MCF 10A (cell line): Measurements from ENCODE around the gene SMIM43. TPM values are rescaled to one million over a fixed set of nuclear protein-coding genes. Genes with fewer than 3 reads are reported as not detected.

Experiments
- BruUV-seq: library from RNA; stranded (reverse); fragments of 400-500 nt; replicated peaks from 2 replicates; lab custom pipeline; 2021; lab: Mats Ljungman, UMichigan
- CTCF ChIA-PET: fragments of 300-600 bp; sonication (Branson Sonifier 250); formaldehyde crosslinking; extraction: SDS; loops from one replicate; lab custom pipeline; 2021; ENCODE audit warnings: antibody characterized with exemption, inconsistent platforms; lab: Yijun Ruan, JAX
- POLR2A ChIA-PET: fragments of 300-600, 350-650 bp; sonication (Branson Sonifier 250); formaldehyde crosslinking; extraction: SDS; loops from one replicate; lab custom pipeline; 2020; ENCODE audit warnings: antibody characterized with exemption, inconsistent platforms; lab: Yijun Ruan, JAX
- DNase-seq: peaks from one replicate; pipeline ENCODE4 v3.0.0-alpha.2; 2018; ENCODE audit not compliant: unreplicated experiment
- H3K27ac Mint-ChIP-seq: one replicate; pipeline ENCODE4 v1.8.0; 2022; ENCODE audit warnings: mild to moderate bottlenecking, low read depth, mixed read lengths; ENCODE audit not compliant: unreplicated experiment
- H3K27me3 Mint-ChIP-seq: one replicate; pipeline ENCODE4 v1.8.0; 2022; ENCODE audit warnings: mixed read lengths; ENCODE audit not compliant: insufficient read depth, unreplicated experiment
- H3K36me3 Mint-ChIP-seq: one replicate; pipeline ENCODE4 v1.8.0; 2022; ENCODE audit warnings: mild to moderate bottlenecking, moderate library complexity, mixed read lengths; ENCODE audit not compliant: insufficient read depth, unreplicated experiment
- H3K4me1 Mint-ChIP-seq: one replicate; pipeline ENCODE4 v1.8.0; 2022; ENCODE audit warnings: mixed read lengths; ENCODE audit not compliant: insufficient read depth, unreplicated experiment
- H3K4me3 Mint-ChIP-seq: one replicate; pipeline ENCODE4 v1.8.0; 2022; ENCODE audit warnings: mild to moderate bottlenecking, moderate library complexity, mixed read lengths; ENCODE audit not compliant: unreplicated experiment
- H3K9me3 Mint-ChIP-seq: one replicate; pipeline ENCODE4 v1.8.0; 2022; ENCODE audit warnings: mixed read lengths; ENCODE audit not compliant: unreplicated experiment
- CTCF ChIP-seq: fragments of 200-600 bp; IDR thresholded peaks from one replicate; pipeline ENCODE4 v1.8.0; 2022; ENCODE audit warnings: antibody characterized with exemption, mild to moderate bottlenecking; ENCODE audit not compliant: unreplicated experiment
- intact Hi-C: fragments of 100-400 bp; cut with micrococcal nuclease; formaldehyde crosslinking; loops from 2 replicates; pipeline ENCODE4 v1.14.1; 2022
- total RNA-seq: library from RNA; stranded (reverse); gene quantifications from 2 replicates; pipeline ENCODE4 v1.2.3, GENCODE V29; 2022

The SMIM43 gene
- total RNA-seq, 1 experiment from 2014 or later, result not detected

GRCh38 chr4:121777625-121778024, 12.7 kb upstream of the SMIM43 start:
- Mint-ChIP-seq H3K27ac (no peak overlapping the region), H3K36me3 (no peaks in the 10 kb centered on the region), H3K9me3 (no peaks in the 10 kb centered on the region), H3K27me3 (no peaks in the 10 kb centered on the region), H3K4me3 (no peak overlapping the region), H3K4me1 (peaks cover 19% of the 10 kb centered on the region)
- no TSS peak for BruUV-seq
- intact Hi-C loops, result no loop called here
- ChIA-PET POLR2A (interaction anchor here (1.1 to 1.5 kb wide), 2 partner anchors 15 to 46 kb away, joined by 3 to 4 read pairs; partner anchors contain the start of gene CCNA2), CTCF (interaction anchor here (1.5 kb wide), 1 partner anchor 41 kb away, joined by 5 read pairs; no protein-coding TSS in a partner anchor)
- DNase-seq, result no peak
- TF ChIP-seq CTCF, result no peak

- no peaks in the 10 kb centered on the region for H3K27me3 Mint-ChIP-seq
- intact Hi-C loops, result no loop called here
- no peak for TF ChIP-seq CTCF
- H3K27ac Mint-ChIP-seq, result no peak overlapping the region
- no peaks in the 10 kb centered on the region for H3K36me3 Mint-ChIP-seq
- no TSS peak for BruUV-seq
- no peak overlapping the region for H3K4me3 Mint-ChIP-seq
- H3K4me1 Mint-ChIP-seq, result peaks cover 19% of the 10 kb centered on the region
- peak; percentile 38 for DNase-seq
- ChIA-PET POLR2A (interaction anchor here (0.6 to 1.5 kb wide), 2 partner anchors 12 to 47 kb away, joined by 3 to 4 read pairs; partner anchors contain the start of genes CCNA2 and SMIM43), CTCF (interaction anchor here (1.1 to 1.5 kb wide), 2 partner anchors 12 to 40 kb away, joined by 5 to 6 read pairs; partner anchors contain the start of gene SMIM43)
- H3K9me3 Mint-ChIP-seq, result no peaks in the 10 kb centered on the region
These were observed 11.8 kb upstream of the SMIM43 start for GRCh38 chr4:121776610-121777401.

DNA sequence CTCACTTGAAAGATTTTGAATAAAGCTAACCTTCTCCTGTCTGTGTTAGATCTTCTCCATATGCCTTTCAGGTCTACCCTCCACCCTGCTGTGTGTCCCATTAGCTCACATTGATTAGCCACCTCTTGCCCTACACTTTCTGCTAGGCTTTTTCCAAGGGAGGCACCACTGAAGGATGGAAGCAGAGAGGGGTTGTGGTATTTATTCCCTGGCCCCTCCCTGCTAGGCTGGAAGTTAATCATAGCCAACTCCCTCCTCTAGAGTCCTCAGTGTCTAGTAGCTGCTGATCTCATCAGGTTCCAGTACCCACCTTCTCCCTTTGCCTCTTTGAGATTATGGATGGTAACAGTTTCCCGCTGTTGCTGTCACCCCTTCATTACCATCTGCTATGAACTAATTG, 8.9 kb upstream of the SMIM43 start:
- intact Hi-C loops, result no loop called here
- ChIA-PET POLR2A (interaction anchor here (1.2 kb wide), 1 partner anchor 9 kb away, joined by 3 read pairs; the partner anchor contains the start of gene SMIM43), CTCF (no interaction called here)
- TF ChIP-seq CTCF, result no peak
- no peaks in the 10 kb centered on the region for H3K9me3 Mint-ChIP-seq
- H3K36me3 Mint-ChIP-seq, result no peaks in the 10 kb centered on the region
- no TSS peak for BruUV-seq
- peaks cover 19% of the 10 kb centered on the region for H3K4me1 Mint-ChIP-seq
- H3K27ac Mint-ChIP-seq, result no peak overlapping the region
- H3K27me3 Mint-ChIP-seq, result no peaks in the 10 kb centered on the region
- DNase-seq, result no peak
- no peak overlapping the region for H3K4me3 Mint-ChIP-seq

DNA sequence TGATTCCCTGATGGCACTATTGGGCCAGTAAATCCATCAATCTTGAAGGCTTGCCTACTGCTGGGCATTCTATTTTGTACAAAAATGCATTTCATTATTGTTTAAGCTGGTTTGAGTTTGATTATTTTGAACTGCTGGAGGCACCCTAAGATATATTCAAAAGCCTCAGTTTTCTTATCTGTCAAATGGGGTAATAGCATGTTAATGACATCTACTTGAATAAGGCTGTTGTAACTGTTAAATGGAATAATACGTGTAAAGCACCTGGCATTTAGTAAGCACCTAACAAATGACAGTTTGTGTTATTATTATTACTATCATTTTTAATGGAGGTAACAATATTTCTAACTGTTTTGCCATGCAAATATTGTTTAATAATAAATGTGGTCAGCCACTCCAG, 6.9 kb upstream of the SMIM43 start:
- no peak overlapping the region for H3K27ac Mint-ChIP-seq
- H3K9me3 Mint-ChIP-seq, result no peaks in the 10 kb centered on the region
- ChIA-PET CTCF (interaction anchor here (1.2 to 1.6 kb wide), 2 partner anchors 10 to 35 kb away, joined by 3 to 4 read pairs; no protein-coding TSS in a partner anchor), POLR2A (interaction anchor here (1.0 kb wide), 1 partner anchor 9 kb away, joined by 3 read pairs; no protein-coding TSS in a partner anchor)
- TF ChIP-seq CTCF, result no peak
- no peak for DNase-seq
- intact Hi-C loops, result no loop called here
- H3K27me3 Mint-ChIP-seq, result no peaks in the 10 kb centered on the region
- no peaks in the 10 kb centered on the region for H3K36me3 Mint-ChIP-seq
- no TSS peak for BruUV-seq
- no peak overlapping the region for H3K4me3 Mint-ChIP-seq
- peaks cover 16% of the 10 kb centered on the region for H3K4me1 Mint-ChIP-seq
